Superior temporal gyrus (tissue), 1 donor: Measurements from ENCODE around the gene MAGED4.
"Not testable (repeated sequence)": the region's sequence is repeated elsewhere in the genome, so short reads cannot be mapped to it uniquely, and the experiment has no call there.

Experiments
- DNase-seq: peaks from one replicate; pipeline ENCODE4 v3.0.0-alpha.2; 2016; ENCODE audit errors: extremely low spot score

Gene MAGED4

GRCh38 chrX:52184440-52185077 is at the start of gene MAGED4:
MAGED4 (plus strand) TSS chrX:52184888; CDS start chrX:52185923, 1,035 bp downstream.
- DNase-seq = not testable (repeated sequence)

GRCh38 chrX:52138830-52139544 is 45.7 kb upstream of the MAGED4 start:
- no peak for DNase-seq

GRCh38 chrX:52139545-52139895 is 45.2 kb upstream of the MAGED4 start:
- no peak for DNase-seq

- DNase-seq = no peak
These were observed 44.7 kb upstream of the MAGED4 start for GRCh38 chrX:52140020-52140419.

- not testable (repeated sequence) for DNase-seq
These were observed 34.0 kb upstream of the MAGED4 start for GRCh38 chrX:52150667-52151066.

GRCh38 chrX:52160140-52160539 is 24.5 kb upstream of the MAGED4 start:
- DNase-seq = not testable (repeated sequence)

- no peak for DNase-seq
These were observed 17.8 kb upstream of the MAGED4 start for GRCh38 chrX:52166840-52167239.

- not testable (repeated sequence) for DNase-seq
These were observed 13.6 kb upstream of the MAGED4 start for GRCh38 chrX:52171055-52171454.

GRCh38 chrX:52185078-52185453 is 378 bp downstream of the MAGED4 start:
- not testable (repeated sequence) for DNase-seq

GRCh38 chrX:52211405-52211804 is 26.7 kb downstream of the MAGED4 start:
- DNase-seq = not testable (repeated sequence)

- DNase-seq = no peak
These were observed 28.6 kb downstream of the MAGED4 start for GRCh38 chrX:52213276-52213675.

- DNase-seq = peak; percentile 6
These were observed 31.9 kb downstream of the MAGED4 start for GRCh38 chrX:52216541-52216940.

GRCh38 chrX:52217494-52218160 is 32.9 kb downstream of the MAGED4 start:
- DNase-seq = no peak

GRCh38 chrX:52220936-52221335 is 36.2 kb downstream of the MAGED4 start:
- DNase-seq = no peak
